GM12874 (cell line): ENCODE data around the gene BRINP3.

Experiments
- TF ChIP-seq, protein P1 (sequence below): IDR thresholded peaks from 2 replicates; pipeline ENCODE4 v1.5.1; 2011; ENCODE audit warnings: low read depth, mild to moderate bottlenecking, control low read depth, low read length, moderate library complexity; ENCODE audit not compliant: insufficient read depth

The BRINP3 gene

DNA sequence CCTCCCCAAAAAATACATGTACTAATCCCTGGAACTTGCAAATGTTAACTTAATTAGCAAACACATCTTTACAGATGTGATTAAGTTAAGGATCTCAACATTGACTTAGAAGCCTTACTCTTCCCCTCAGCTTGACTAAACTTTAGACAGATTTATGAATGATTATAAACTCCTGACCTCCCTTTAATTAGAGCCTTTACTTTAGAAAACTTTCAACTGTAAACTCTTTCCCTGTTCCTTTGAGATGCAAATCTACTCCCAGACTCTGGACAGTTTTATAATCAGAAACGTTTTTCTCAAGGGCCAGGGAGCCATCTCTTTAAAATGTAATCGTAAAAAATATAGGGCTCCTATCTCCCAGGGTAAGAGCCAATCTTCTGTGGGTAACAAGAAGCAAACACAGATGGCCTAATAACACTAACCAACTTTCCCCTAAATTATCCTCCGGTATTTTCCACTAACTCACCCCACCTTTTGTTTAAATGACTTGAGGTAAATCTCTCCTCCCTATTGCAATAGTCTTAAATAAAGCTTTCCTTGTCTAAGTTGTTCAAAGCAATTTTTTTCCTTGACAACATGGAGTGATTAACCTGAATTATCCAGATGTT is 284.1 kb downstream of the BRINP3 start:
- TF ChIP-seq, protein P1, sequence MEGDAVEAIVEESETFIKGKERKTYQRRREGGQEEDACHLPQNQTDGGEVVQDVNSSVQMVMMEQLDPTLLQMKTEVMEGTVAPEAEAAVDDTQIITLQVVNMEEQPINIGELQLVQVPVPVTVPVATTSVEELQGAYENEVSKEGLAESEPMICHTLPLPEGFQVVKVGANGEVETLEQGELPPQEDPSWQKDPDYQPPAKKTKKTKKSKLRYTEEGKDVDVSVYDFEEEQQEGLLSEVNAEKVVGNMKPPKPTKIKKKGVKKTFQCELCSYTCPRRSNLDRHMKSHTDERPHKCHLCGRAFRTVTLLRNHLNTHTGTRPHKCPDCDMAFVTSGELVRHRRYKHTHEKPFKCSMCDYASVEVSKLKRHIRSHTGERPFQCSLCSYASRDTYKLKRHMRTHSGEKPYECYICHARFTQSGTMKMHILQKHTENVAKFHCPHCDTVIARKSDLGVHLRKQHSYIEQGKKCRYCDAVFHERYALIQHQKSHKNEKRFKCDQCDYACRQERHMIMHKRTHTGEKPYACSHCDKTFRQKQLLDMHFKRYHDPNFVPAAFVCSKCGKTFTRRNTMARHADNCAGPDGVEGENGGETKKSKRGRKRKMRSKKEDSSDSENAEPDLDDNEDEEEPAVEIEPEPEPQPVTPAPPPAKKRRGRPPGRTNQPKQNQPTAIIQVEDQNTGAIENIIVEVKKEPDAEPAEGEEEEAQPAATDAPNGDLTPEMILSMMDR: no peak

DNA sequence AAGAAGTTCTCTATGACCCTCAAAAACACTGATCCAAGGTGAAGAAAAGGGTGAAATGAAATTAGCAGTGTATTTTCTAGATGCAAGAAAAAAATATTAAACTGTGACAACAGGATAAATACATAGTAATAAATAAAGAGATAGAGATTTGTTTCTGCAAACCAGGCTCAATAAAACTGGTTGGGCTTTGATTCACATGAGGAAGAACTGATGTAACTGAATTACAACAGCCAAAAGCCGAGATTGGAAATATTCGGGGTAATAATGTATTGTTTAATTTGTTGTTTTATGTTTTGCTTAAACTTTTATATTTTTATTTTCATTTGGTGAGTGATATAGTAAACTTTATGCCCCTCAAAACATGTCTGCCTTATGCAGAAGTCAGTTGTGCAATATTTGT is 285.0 kb downstream of the BRINP3 start:
- TF ChIP-seq, protein P1: no peak

DNA sequence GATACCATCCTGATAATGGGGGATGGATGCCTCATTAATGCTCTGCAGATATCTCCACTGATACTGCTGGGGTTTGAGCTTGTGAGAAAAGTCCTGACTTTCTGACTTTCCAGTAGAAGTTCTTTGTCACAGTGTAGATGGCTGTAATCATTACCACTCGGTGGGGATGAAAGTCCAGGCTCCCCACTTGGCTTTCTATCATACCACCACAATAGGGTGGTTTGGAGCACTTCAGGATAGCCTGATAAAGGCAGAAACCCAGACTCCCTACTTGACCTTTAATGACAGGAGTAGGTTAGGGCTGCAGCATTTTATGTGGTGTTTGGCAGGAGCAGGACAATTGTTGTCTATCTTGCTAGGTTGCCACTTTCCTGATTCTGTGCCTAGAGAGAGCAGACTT is 294.1 kb downstream of the BRINP3 start:
- TF ChIP-seq, protein P1: no peak

DNA sequence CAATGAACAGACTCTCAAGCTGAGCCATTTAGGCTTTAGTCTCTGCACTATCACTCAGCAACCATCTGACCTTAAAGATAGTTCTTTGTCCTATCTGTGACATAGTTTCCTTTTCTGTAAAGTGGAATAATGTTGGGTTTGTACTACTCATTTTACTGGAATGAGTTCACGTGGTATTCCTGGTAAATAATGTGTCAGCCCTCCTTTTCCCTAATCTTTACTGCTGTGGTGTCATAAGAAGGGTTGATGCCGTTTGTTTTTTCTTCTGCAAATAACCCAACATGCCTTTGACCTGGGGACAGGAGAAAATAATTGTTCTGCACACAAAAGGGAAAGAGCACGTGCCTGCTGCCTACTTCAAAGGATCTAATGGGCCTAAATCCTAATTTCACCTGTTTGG is 297.8 kb downstream of the BRINP3 start:
- TF ChIP-seq, protein P1: no peak

DNA sequence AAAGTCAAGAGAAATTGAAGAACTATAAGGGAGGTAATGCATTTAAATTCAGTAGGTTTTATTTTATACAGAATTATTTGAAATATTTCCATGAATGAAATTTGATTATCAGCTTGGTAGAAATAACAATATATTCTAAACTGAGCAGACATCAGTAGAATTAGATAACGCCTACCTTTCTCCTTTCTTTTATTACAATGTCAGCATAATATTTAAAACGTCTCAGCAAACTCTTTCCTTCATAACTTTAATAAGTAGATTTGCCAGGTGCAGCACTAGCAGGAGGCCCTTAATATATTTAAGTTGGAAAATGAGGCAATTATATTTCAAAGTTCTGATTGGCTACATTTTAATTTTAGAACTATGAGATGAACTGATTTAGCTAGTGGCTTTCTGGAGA is 298.8 kb downstream of the BRINP3 start:
- TF ChIP-seq, protein P1: no peak

DNA sequence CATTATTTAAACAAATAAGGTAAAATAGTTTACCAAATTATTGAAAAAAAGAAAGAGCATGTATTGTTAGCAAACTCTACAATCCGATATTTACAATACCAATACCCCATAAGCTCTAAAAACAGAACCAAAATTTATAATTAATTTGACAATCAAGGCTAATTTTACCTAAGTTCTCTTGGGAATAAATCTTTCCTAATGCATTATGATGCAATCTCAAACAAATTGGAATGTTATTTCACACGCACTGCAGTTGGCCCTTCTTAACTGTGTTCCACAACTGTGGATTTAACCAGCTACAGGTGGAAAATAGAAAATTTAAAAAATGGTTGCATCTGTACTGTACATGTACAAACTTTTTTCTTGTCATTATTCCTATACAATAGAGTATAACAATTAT is 300.1 kb downstream of the BRINP3 start:
- TF ChIP-seq, protein P1: no peak

DNA sequence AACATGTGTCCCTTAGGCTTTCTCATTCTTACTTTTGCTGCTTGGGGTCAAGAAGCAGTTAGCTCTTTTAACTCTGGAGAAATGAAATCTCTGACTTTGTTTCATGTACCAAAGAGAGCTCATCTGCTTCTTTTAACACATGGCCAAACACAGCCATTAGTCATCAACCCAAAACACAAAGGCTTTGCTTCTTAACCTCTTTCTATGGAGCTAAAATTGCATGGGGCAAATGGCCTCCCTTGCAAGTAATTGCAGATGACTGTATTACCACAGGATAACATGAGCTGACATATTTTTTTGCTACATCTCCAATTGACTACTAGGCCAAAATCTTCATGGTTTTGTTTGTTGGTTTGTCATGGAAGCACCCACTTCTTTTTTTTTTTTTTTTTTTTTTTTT is 300.9 kb downstream of the BRINP3 start:
- TF ChIP-seq, protein P1: no peak
